HG03571 (cell line): ENCODE data around the gene CDKN2B.

Source experiments
- ATAC-seq: cut with Tn5 transposase; IDR thresholded peaks from one replicate; pipeline ENCODE4 v1.9.1; 2021; ENCODE audit not compliant: unreplicated experiment

Gene CDKN2B

DNA sequence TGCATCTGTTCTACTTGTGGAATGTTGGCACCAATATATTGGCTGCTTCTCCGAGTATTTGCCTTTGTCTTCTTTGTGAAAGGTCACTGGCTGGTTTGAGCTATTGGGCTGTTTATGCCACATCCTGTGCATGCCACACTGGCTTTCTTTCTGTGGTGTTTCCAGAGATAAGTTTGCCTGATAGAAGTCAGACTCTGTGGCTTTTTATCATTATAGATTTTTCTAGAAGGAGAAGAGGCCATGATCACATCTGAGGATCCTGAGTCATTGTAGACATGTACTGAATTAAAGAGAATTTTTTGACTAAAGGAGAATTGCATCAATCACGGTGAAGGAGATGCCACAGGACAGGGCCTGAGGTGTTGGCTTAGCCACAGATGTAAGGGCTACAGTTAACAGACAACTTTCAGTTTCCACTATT, 26.5 kb upstream of the CDKN2B start:
- no peak for ATAC-seq

- no peak for ATAC-seq
Measured at GRCh38 chr9:22033012-22033630, 24.0 kb upstream of the CDKN2B start.

DNA sequence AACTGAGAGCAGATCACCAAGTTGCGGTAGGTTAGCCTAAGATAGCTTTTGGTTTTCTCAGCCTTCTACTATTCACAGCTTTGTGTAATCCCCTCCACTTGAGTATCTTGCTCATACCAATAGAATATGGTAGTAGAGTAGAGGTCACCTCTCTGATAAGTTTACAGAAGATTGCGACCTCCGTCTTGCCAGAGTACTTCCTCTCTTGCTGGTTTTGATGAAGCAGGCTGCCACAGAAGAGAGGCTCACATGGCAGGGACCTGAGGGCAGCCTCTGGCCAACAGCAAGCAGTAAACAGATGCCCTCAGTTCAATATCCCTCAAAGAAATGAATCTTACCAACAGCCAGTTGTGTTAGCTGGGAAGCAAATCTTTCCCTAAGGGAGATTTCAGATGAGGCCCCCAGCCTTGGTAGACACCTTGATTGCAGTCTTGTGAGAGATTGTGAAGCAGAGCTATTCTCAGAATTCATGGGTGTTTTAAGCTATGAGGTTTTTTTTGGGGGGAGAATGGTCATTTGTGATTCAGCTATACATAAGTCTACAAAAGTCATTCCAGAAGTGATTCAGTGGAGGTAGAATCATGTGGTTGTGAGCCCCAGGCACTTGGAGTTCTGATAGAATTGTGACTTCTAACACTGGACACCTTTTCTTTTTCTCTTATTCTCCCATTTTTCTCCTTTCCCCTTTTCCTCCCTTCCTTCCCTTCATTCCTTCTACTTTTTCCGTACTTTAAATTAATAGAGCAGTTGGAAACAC, 22.7 kb upstream of the CDKN2B start:
- no peak for ATAC-seq

DNA sequence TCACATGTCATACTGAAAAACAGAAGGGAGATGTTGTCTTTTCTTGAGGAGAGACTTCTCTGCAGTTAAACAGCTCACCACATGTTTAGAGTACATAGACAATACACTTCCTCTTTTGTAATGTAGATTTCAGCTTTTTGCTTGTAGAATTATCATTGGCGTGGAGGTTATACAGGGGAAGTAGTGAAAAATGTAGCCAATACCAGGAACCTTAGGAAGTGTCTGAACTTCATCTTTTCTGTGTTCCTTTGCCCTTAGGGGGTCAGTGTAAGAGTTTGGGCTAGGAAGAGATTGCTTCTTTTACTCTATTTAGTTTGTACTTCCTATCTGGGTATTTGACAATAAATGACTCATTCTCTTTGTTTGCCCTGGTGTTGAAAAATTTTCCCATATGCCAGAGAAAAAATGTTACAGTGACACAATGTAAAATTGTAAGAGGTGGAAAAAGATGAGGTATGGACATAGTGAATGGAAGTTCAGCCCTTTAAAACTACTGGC, 21.0 kb upstream of the CDKN2B start:
- ATAC-seq = peak; percentile 87

DNA sequence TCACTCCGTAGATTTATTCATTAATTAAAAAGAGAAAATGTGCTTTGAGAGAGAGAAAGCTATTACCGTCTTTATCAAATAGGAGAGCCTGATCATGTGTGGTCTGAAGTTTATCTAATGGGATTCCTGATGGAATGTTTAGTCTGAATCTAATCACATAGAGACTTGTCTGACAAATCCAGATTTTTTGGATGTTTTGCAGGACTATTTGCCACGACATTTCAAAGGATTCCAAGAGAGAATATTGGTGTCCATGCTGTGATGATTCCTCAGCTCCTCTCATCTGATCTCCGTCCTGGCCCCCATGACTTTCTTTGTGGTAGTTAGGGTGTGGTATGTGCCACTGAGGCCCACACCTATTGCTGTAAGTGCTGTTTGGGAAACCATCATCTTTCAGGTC, 20.1 kb upstream of the CDKN2B start:
- no peak for ATAC-seq

DNA sequence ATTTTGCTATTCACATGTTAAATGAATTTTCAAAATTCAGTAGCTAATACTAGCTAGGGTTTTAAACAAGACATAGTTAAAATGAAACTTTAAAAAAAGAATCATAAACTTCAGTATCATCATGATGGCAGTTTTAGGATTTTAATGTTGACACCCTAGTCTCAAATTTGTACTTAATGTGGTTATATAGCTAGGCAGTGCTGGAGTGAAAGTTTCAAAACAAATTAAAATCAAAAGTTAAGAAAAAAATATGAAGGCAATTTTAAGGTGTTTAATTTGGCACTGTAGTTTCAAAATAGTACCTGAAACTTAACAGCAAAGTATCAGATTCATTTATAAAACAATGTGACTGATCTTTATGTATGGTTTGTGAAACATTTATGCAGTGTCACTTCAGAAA, 19.3 kb upstream of the CDKN2B start:
- no peak for ATAC-seq

DNA sequence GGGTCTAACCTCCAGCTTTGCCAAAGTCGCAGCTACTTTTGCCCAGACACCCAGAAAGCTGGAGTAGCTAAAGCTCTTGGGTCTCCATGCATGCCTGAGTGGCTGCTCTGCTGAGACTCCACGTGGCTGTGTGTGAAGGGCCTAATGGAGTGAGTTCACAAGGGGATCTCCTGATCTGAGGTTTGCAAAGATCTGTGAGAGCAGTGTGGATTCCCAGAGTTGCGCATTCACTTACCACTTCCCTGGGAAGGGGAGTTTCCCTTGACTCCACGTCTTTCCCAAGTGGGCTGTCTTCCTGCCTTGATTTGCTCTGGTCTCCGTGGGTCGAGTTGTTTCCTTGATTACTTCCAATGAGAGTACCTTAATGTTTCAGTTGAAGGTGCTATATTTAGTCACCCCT, 17.6 kb upstream of the CDKN2B start:
- ATAC-seq = no peak

GRCh38 chr9:22022396-22022795, 13.3 kb upstream of the CDKN2B start:
- ATAC-seq = no peak

- no peak for ATAC-seq
Measured at GRCh38 chr9:22010866-22011625, 1.9 kb upstream of the CDKN2B start.

GRCh38 chr9:22009506-22009867, 382 bp upstream of the CDKN2B start:
- peak; percentile 33 for ATAC-seq

GRCh38 chr9:22008384-22008716, 755 bp downstream of the CDKN2B start:
- no peak for ATAC-seq

GRCh38 chr9:22005702-22006606, 3.2 kb downstream of the CDKN2B start:
- ATAC-seq = no peak

DNA sequence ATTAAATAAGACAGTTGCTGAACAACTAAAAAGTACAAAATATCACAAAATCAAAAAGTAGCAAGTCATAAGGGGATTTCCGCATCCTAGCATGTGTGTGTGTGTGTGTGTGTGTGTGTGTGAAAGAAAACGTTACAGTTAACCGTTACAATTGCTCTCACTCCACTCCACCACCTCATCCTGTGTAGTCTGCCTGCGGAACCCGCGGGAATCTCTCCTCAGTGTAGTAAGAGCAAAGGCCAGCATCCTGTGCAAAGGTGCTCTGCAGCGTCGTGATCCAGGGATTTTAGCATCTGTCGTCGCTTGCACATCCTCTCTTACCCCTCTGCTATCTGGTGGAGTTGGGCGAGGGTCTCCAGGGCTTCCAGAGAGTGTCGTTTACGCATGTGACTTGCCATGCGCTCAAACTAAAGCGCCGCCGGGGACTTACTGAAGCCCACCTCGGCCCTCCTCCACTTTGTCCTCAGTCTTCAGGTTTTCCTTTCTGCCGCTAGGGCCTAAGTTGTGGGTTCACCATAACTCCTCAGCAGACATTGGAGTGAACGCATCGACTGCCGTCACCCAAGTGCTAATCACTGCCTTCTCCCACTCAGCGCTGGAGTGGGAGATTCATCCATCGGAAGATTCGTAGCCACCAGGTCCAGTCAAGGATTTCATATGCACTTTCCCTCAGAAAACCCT, 3.9 kb downstream of the CDKN2B start:
- no peak for ATAC-seq

DNA sequence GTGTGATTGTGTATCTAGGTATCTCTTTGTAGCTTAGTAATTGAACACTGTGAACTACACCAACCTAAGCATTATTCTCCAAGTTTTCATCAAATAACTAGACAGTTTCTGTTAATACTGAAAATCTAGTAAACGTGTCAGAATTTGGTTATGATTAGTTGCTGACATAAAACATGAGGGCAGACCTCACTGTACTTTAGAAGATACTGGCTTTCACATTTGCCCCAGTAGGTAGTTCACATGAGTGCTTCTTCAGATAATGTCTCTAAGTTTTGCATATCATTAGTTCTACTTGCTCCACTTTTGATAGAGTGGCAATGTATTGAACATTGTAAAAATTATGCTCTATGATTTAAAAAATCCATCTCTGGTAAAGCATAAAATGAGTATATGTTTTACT, 7.1 kb downstream of the CDKN2B start:
- ATAC-seq = no peak

GRCh38 chr9:21998026-21998425, 11.1 kb downstream of the CDKN2B start:
- no peak for ATAC-seq

GRCh38 chr9:21997480-21997879, 11.6 kb downstream of the CDKN2B start:
- no peak for ATAC-seq

- ATAC-seq = no peak
Measured at GRCh38 chr9:21996858-21997257, 12.2 kb downstream of the CDKN2B start.

GRCh38 chr9:21996438-21996837, 12.7 kb downstream of the CDKN2B start:
- ATAC-seq = no peak

GRCh38 chr9:21995666-21996398, 13.3 kb downstream of the CDKN2B start:
- ATAC-seq = peak; percentile 18
